Caco-2 (cell line): ENCODE results near the gene PCNX3. TPM values are rescaled to one million over a fixed set of nuclear protein-coding genes. Genes with fewer than 3 reads are reported as not detected.

Source experiments
- BruUV-seq: library from RNA; stranded (reverse); fragments of 400-500 nt; replicated peaks from 2 replicates; lab custom pipeline; 2021; lab: Mats Ljungman, UMichigan
- CTCF ChIA-PET: fragments of 300-600 bp; sonication (Branson Sonifier 250); formaldehyde crosslinking; loops from one replicate; lab custom pipeline; 2022; ENCODE audit warnings: antibody characterized with exemption; lab: Charles Lee
- POLR2A ChIA-PET: fragments of 300-600 bp; sonication (Branson Sonifier 250); formaldehyde crosslinking; loops from one replicate; lab custom pipeline; 2022; ENCODE audit warnings: antibody characterized with exemption; lab: Charles Lee
- DNase-seq, 2 experiments: peaks; one replicate each; pipeline versions ENCODE4 v3.0.0 to v3.0.0-alpha.2; 2020 to 2022
- H3K27me3 ChIP-seq: replicated peaks from 2 replicates; pipeline ENCODE4 v1.6.0; 2011; ENCODE audit warnings: low read length; ENCODE audit not compliant: control insufficient read depth, insufficient read depth
- H3K36me3 ChIP-seq: 2 replicates; pipeline ENCODE4 v1.5.1; 2011; ENCODE audit warnings: low read length; ENCODE audit not compliant: control insufficient read depth, insufficient read depth
- H3K4me1 ChIP-seq: fragments of 250-450 bp; sonication (Bioruptor Pico); 2 replicates; pipeline ENCODE4 v1.5.1; 2020; ENCODE audit warnings: mild to moderate bottlenecking
- H3K4me3 ChIP-seq: 2 replicates; pipeline ENCODE4 v1.5.1; 2011; ENCODE audit warnings: low read depth, mild to moderate bottlenecking, control low read depth, low read length
- H3K9me3 ChIP-seq: fragments of 250-450 bp; sonication (Bioruptor Pico); 2 replicates; pipeline ENCODE4 v1.5.1; 2020; ENCODE audit warnings: mild to moderate bottlenecking, moderate library complexity
- H3K27ac Mint-ChIP-seq: one replicate; pipeline ENCODE4 v1.8.0; 2022; ENCODE audit warnings: mixed read lengths; ENCODE audit not compliant: unreplicated experiment
- H3K27me3 Mint-ChIP-seq: one replicate; pipeline ENCODE4 v1.8.0; 2022; ENCODE audit warnings: mixed read lengths; ENCODE audit not compliant: insufficient read depth, unreplicated experiment
- H3K36me3 Mint-ChIP-seq: one replicate; pipeline ENCODE4 v1.8.0; 2022; ENCODE audit warnings: mild to moderate bottlenecking, mixed read lengths; ENCODE audit not compliant: insufficient read depth, unreplicated experiment
- H3K4me1 Mint-ChIP-seq: one replicate; pipeline ENCODE4 v1.8.0; 2022; ENCODE audit warnings: low read depth, mixed read lengths; ENCODE audit not compliant: unreplicated experiment
- H3K4me3 Mint-ChIP-seq: one replicate; pipeline ENCODE4 v1.8.0; 2022; ENCODE audit warnings: mild to moderate bottlenecking, moderate library complexity, mixed read lengths; ENCODE audit not compliant: unreplicated experiment
- H3K9me3 Mint-ChIP-seq: one replicate; pipeline ENCODE4 v1.8.0; 2022; ENCODE audit warnings: mixed read lengths; ENCODE audit not compliant: unreplicated experiment
- intact Hi-C: fragments of 100-400 bp; cut with micrococcal nuclease; formaldehyde crosslinking; loops from one replicate; pipeline ENCODE4 v1.10.0; 2022; ENCODE audit not compliant: unreplicated experiment
- total RNA-seq: library from RNA; stranded (reverse); gene quantifications from 2 replicates; pipeline ENCODE4 v1.2.3, GENCODE V29; 2022
- TF ChIP-seq, protein P1 (sequence below), 2 experiments: fragments of 200-600 bp in 1 of 2; IDR thresholded peaks; 1 replicate in 1 of 2; 2 replicates in 1 of 2; pipeline versions ENCODE4 v1.5.1 to v1.8.0; 2011 to 2022; ENCODE audit warnings: antibody characterized with exemption in 1 of 2, control low read depth in 1 of 2, inconsistent platforms in 1 of 2, low read depth in 1 of 2, low read length in 1 of 2, mild to moderate bottlenecking in 1 of 2, moderate library complexity in 1 of 2; ENCODE audit not compliant: insufficient read depth in 1 of 2, severe bottlenecking in 1 of 2, unreplicated experiment in 1 of 2

Gene PCNX3
- total RNA-seq, 1 experiment from 2014 or later, result 52.7 TPM

DNA sequence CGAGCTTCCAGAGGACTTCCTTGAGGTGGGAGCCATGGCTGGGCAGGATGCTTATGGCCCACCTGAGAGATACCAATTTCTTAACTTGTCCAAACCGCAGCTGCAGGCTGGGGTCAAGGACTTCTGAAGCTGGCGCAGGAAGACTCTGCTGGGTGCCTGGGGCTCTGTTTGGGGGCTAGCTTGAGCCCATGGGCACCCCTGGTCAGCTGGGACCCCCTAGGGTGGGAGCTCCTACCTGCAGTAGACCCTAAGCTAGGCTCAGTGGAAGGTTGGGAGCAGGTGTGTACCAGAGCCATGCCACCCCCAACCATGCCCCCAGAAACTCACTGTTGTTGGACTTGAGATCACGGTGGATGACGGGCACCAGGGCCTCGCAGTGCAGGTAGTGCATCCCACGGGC, 2.9 kb upstream of the PCNX3 start:
- Histone ChIP-seq H3K27me3 (no peaks in the 10 kb centered on the region), H3K9me3 (no peaks in the 10 kb centered on the region), H3K36me3 (peaks cover 7% of the 10 kb centered on the region), H3K4me1 (peaks cover 23% of the 10 kb centered on the region), H3K4me3 (peak overlapping the region; percentile 91)
- no peak for DNase-seq
- Mint-ChIP-seq H3K27me3 (no peaks in the 10 kb centered on the region), H3K9me3 (no peaks in the 10 kb centered on the region), H3K4me1 (peaks cover 31% of the 10 kb centered on the region), H3K36me3 (peaks cover 59% of the 10 kb centered on the region), H3K4me3 (peak overlapping the region; percentile 96), H3K27ac (peak overlapping the region; percentile 72)
- CTCF ChIA-PET, result interaction anchor here (0.5 to 1.0 kb wide), 2 partner anchors 18 to 60 kb away, joined by 3 to 4 read pairs; no protein-coding TSS in a partner anchor
- no TSS peak for BruUV-seq
- intact Hi-C loops, result no loop called here
- TF ChIP-seq, protein P1, sequence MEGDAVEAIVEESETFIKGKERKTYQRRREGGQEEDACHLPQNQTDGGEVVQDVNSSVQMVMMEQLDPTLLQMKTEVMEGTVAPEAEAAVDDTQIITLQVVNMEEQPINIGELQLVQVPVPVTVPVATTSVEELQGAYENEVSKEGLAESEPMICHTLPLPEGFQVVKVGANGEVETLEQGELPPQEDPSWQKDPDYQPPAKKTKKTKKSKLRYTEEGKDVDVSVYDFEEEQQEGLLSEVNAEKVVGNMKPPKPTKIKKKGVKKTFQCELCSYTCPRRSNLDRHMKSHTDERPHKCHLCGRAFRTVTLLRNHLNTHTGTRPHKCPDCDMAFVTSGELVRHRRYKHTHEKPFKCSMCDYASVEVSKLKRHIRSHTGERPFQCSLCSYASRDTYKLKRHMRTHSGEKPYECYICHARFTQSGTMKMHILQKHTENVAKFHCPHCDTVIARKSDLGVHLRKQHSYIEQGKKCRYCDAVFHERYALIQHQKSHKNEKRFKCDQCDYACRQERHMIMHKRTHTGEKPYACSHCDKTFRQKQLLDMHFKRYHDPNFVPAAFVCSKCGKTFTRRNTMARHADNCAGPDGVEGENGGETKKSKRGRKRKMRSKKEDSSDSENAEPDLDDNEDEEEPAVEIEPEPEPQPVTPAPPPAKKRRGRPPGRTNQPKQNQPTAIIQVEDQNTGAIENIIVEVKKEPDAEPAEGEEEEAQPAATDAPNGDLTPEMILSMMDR (IDR thresholded peaks at IDR 0.05; ENCODE audit: insufficient read depth in 1 of 2, low read depth in 1 of 2, low read length in 1 of 2, severe bottlenecking in 1 of 2, unreplicated experiment in 1 of 2), result no peak
- POLR2A ChIA-PET, result interaction anchor here (0.7 kb wide), 1 partner anchor 40 kb away, joined by 3 read pairs; the partner anchor contains the start of gene FAM89B

DNA sequence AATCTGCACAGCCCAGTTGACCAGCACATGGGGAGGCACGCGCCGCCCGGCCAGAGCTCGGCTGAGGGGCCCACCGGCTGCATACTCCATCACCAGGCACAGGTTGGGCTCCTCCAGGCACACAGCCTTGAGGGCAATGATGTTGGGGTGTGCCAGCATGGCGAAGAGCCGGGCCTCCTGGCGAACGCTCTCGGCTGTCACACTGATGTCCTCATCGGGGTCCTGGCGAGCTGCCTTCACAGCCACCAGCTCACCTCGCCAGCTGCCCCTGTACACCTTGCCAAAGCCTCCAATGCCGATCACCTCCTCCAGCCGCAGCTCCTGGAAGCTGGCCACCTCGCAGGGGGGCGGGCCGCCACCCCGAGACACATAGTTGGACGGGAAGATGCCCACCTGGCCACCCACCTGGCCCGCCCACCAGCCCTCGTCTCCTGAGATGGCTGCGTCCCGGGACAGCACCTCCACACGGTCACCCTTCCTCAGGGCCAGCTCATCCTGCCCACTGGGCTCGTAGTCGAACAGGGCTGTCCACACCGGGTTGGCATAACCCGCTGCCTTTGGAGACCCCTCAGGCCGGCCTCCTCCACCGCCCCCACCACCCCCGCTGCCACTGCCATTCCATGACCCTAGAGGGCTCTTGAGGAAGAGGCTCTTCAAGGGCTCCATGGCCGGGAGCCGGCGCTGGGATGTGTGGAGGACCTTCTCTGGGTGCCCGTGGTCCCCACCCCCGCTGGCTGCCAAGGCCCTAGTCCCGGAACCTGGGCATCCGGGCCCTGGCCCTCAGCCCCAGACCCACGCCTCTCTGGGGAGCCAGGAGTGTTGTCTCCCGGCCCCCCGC, 2.3 kb upstream of the PCNX3 start:
- Mint-ChIP-seq H3K27ac (peak overlapping the region; percentile 96), H3K36me3 (peaks cover 57% of the 10 kb centered on the region), H3K27me3 (no peaks in the 10 kb centered on the region), H3K4me1 (peaks cover 31% of the 10 kb centered on the region), H3K9me3 (no peaks in the 10 kb centered on the region), H3K4me3 (peak overlapping the region; percentile 96)
- ChIA-PET POLR2A (interaction anchor here (0.7 kb wide), 1 partner anchor 29 kb away, joined by 3 read pairs; no protein-coding TSS in a partner anchor), CTCF (interaction anchor here (0.5 to 1.0 kb wide), 2 partner anchors 19 to 60 kb away, joined by 3 to 4 read pairs; no protein-coding TSS in a partner anchor)
- H3K27me3 ChIP-seq, result no peaks in the 10 kb centered on the region
- intact Hi-C loops, result no loop called here
- H3K4me3 ChIP-seq, result peak overlapping the region; percentile 91
- TF ChIP-seq, protein P1 (IDR thresholded peaks at IDR 0.05; ENCODE audit: insufficient read depth in 1 of 2, low read depth in 1 of 2, low read length in 1 of 2, severe bottlenecking in 1 of 2, unreplicated experiment in 1 of 2), result no peak
- BruUV-seq, result TSS peak; percentile 38
- peaks cover 17% of the 10 kb centered on the region for H3K4me1 ChIP-seq
- H3K9me3 ChIP-seq, result no peaks in the 10 kb centered on the region
- H3K36me3 ChIP-seq, result peaks cover 7% of the 10 kb centered on the region
- DNase-seq, result no peak

DNA sequence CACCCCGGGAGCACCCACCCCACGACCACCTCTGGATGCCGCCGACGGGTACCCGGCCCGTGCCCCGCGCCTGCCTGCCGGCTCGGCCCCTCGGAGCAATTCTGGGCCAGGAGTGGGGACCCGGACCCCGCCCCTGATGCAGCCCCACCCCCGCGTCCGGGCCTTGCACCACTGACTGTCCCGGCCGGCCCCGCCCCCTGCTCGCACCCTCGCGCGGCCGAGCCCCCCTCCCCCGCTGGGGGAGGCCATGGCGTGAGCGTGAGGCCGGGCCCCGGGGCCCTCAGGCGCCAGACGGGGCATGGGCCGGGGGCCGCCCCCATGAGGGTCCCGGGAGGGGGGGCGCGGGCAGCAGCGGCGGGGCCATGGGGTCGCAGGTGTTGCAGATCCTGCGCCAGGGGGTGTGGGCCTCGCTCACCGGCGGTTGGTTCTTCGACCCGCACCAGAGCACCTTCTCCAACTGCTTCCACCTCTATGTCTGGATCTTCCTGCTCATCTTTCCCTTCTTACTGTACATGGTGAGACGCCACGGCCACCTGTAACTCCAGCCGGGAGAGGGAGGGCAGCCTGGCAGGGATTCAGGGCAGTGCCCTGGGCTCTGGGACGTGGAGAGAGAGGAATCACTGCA, 486 bp downstream of the PCNX3 start:
- intact Hi-C loops, result loop anchor here (1.0 to 2.0 kb wide), 4 partner anchors 9 to 47 kb away; partner anchors contain the start of genes FAM89B and RELA
- Mint-ChIP-seq H3K4me1 (peaks cover 17% of the 10 kb centered on the region), H3K9me3 (no peaks in the 10 kb centered on the region), H3K27ac (peak overlapping the region; percentile 96), H3K4me3 (peak overlapping the region; percentile 96), H3K27me3 (no peaks in the 10 kb centered on the region), H3K36me3 (peaks cover 67% of the 10 kb centered on the region)
- TF ChIP-seq, protein P1 (IDR thresholded peaks at IDR 0.05; ENCODE audit: insufficient read depth in 1 of 2, low read depth in 1 of 2, low read length in 1 of 2, severe bottlenecking in 1 of 2, unreplicated experiment in 1 of 2), result no peak
- ChIA-PET POLR2A (interaction anchor here (0.5 to 1.2 kb wide), 6 partner anchors 9 to 229 kb away, joined by 3 to 11 read pairs (median 6); partner anchors contain the start of gene ZNRD2), CTCF (interaction anchor here (0.7 to 1.8 kb wide), 7 partner anchors 22 to 275 kb away, joined by 3 to 8 read pairs (median 3); partner anchors contain the start of genes CCDC85B and FIBP)
- peak; percentile 78 to 80 for DNase-seq
- peak overlapping the region; percentile 85 for H3K4me3 ChIP-seq
- no peaks in the 10 kb centered on the region for H3K27me3 ChIP-seq
- H3K36me3 ChIP-seq, result peaks cover 8% of the 10 kb centered on the region
- peaks cover 20% of the 10 kb centered on the region for H3K4me1 ChIP-seq
- H3K9me3 ChIP-seq, result no peaks in the 10 kb centered on the region
- BruUV-seq, result no TSS peak
